ENCODE data around the gene FBXO47.
"Not testable (repeated sequence)": the region's sequence is repeated elsewhere in the genome, so short reads cannot be mapped to it uniquely, and the experiment has no call there.

Gene FBXO47

GRCh38 chr17:38958756-38959155 lies 8.4 kb downstream of the FBXO47 start:
- TF ChIP-seq, protein P1, sequence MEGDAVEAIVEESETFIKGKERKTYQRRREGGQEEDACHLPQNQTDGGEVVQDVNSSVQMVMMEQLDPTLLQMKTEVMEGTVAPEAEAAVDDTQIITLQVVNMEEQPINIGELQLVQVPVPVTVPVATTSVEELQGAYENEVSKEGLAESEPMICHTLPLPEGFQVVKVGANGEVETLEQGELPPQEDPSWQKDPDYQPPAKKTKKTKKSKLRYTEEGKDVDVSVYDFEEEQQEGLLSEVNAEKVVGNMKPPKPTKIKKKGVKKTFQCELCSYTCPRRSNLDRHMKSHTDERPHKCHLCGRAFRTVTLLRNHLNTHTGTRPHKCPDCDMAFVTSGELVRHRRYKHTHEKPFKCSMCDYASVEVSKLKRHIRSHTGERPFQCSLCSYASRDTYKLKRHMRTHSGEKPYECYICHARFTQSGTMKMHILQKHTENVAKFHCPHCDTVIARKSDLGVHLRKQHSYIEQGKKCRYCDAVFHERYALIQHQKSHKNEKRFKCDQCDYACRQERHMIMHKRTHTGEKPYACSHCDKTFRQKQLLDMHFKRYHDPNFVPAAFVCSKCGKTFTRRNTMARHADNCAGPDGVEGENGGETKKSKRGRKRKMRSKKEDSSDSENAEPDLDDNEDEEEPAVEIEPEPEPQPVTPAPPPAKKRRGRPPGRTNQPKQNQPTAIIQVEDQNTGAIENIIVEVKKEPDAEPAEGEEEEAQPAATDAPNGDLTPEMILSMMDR (IDR thresholded peaks at IDR 0.05): no peak
- DNase-seq (ENCODE audit: low spot score): no peak
- Histone ChIP-seq H3K27ac (peak overlapping the region; percentile 29 to 38), H3K4me3 (no peak overlapping the region)

- H3K27ac ChIP-seq: peak overlapping the region; percentile 35 to 38
- TF ChIP-seq, protein P1 (IDR thresholded peaks at IDR 0.05): no peak
- no peak for DNase-seq (ENCODE audit: low spot score)
- H3K4me3 ChIP-seq: no peak overlapping the region
Measured at GRCh38 chr17:38958326-38958725, 8.9 kb downstream of the FBXO47 start.

GRCh38 chr17:38953800-38954199 lies 13.4 kb downstream of the FBXO47 start:
- H3K4me3 ChIP-seq; DNase-seq (ENCODE audit: low spot score); H3K27ac ChIP-seq: not testable (repeated sequence)

- TF ChIP-seq, protein P1 (IDR thresholded peaks at IDR 0.05): no peak
- Histone ChIP-seq H3K27ac (no peak overlapping the region), H3K4me3 (no peak overlapping the region)
- no peak for DNase-seq (ENCODE audit: low spot score)
Measured at GRCh38 chr17:38947189-38947588, 20.0 kb downstream of the FBXO47 start.

DNA sequence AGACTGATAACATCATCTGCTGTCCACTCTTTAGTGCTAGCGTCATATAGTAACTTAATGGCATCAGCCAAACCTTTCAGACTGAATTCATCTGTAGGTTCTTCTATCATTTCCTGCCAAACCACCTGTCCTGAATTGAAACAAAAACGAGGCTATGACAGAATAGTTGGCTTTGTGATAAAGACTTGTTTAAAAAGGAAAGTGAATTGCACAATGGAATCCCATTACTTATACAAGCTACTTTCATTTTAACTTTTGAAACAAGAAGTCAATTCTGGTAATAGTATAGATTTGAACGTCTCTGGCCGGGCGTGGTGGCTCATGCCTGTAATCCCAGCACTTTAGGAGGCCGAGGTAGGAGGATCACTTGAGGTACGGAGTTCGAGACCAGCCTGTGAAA lies 23.6 kb downstream of the FBXO47 start:
- Histone ChIP-seq H3K27ac (no peak overlapping the region), H3K4me3 (no peak overlapping the region)
- no peak for DNase-seq (ENCODE audit: low spot score)
- TF ChIP-seq, protein P1 (IDR thresholded peaks at IDR 0.05): no peak

DNA sequence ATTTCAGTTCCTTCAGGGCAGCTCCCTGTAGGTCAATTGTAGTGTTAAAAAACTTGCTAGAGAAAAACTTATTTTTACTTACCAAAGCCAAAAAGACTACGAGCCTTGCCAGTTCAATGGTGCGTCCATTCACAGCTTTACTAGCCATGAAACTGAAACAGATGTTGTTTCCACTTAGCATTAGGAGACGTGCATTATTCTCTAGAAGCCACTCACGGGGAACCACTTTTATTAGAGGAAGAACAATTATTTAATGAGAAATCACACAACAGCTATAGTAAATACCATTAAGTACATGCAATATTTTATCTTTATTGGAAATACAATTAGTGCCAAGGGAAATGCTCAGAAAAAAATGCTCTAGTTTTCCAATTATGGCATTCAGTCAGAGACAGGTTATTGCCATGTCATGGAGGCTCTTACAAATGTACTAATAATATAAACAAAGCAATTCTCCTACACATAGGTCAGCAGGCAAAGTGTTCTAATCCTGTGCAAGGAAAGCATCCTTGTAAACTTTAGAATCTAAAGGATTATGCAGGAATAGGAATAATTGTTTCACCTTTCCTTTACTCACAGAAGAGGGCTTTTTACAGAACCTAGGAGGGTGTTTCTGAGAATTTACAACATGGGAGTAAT lies 24.4 kb downstream of the FBXO47 start:
- no peak overlapping the region for H3K4me3 ChIP-seq
- H3K27ac ChIP-seq: no peak overlapping the region
- TF ChIP-seq, protein P1 (IDR thresholded peaks at IDR 0.05): no peak
- no peak for DNase-seq (ENCODE audit: low spot score)

- Histone ChIP-seq H3K27ac (no peak overlapping the region), H3K4me3 (no peak overlapping the region)
- DNase-seq (ENCODE audit: low spot score): no peak
- TF ChIP-seq, protein P1 (IDR thresholded peaks at IDR 0.05): no peak
Measured at GRCh38 chr17:38940404-38940803, 26.8 kb downstream of the FBXO47 start.
